ENCODE data around the gene CRIM1.

Gene CRIM1

DNA sequence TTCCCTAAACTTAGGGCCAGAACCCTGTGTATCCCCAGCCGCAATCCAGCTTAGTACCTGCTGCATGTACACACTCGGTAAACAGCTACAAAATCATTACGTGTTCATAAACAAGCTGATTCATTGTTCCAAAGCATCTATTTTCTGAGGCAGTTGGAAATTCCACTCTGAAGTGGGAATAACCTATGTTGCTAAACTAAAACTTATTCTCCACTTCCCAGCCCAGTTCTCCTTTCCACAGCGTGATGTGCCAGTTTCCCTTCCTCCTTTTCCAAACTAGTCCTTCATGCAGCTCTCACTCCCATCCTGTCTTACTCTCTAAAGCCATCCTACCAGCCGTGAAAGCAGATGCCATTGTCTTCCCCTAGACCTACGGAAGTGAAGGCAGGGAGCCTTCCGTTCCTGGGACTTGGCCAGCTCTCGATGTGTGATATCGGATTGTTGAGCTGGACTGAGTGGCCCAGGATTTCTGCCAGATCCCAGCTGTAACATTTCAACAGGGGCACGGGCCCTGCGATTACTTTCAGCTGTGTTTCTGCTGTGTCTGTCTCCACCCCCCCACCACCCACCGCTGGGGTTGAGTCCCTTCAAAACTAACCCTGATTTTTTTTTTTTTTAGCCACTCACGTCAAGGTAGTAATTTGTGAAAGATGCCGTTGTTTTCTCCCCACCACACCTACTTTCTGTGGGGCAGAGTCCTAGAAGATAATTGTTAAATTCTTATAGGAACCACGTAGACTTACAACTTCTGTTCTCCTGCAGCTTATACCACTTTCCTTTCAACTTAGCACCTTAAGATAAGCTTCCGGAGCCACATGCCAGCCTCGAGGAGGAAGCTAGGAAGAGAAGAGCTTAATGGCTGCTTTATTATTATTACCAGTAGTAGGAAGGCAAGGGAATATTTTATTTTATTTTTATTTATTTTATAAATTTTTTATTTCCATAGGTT lies 100.9 kb downstream of the CRIM1 start:
- peak; percentile 66 for DNase-seq (ENCODE audit: low read depth)

DNA sequence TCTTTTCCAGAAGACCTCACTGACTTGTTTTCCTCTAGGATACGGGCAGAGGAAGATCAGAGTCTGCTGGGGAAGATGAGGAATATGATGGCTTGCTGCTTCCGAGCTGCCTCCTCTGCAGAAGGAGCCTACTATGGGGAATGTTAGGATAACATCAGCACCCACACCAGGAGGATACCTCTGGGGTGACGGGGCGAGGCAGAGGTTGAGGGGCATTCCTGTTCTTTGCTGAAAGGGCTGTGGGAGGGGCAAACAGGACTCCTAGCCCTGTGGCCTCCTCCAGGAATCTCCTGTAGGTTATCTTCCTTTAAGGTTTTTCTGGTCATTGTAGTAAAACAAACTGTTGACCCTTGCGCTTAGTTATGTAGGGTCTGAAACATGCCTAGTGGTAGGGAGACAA lies 102.5 kb downstream of the CRIM1 start:
- DNase-seq (ENCODE audit: low read depth), result no peak

DNA sequence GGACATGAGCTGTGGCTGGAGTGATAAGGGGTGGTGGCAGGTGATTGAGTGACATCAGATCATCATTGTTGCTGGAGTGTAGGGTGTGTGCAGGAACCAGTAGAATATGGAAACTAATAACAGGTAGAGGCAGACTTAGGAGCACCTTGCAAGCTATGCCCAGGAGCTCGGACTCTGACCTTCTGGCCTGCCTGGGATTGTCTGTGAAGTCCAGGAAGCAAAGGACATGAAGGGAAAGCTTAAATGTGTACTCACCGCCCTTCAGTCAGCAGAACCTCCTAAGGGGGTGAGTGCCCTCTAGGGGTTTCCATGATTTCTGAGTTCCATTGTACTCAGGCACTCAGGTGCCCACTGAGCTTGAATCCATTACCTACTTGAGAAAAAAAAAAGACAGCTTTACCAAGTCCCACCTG lies 104.2 kb downstream of the CRIM1 start:
- no peak for DNase-seq (ENCODE audit: low read depth)

DNA sequence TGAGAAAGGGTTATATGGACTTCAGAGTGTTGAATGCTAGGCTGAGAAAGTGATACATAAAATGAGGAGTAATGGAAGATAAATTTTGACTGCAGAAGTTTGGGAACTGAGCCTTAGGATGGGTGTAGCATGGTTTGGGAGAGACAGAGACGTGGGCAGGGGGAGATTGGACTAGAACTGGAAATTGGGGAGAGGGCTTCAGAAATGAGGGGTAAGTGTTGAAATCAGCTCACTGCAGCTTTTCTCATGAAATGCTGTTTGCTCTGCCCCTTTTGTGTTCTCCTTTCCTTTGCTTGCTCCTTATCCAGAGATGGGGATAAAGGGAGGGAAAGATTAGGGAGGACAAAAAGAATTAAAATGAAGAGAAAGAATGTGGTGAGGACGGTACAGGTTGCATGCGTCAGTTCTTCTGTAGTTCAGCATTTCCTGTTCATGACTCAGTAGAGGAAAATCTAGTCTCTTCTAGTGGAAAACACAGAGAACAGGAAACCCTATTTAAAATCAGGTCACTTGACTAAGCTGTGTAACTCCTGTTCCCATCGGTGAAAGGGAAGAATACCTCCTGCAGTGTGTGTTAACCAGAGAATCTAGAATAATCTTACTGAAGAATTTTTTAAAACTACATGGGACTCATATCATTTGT lies 105.6 kb downstream of the CRIM1 start:
- peak; percentile 67 for DNase-seq (ENCODE audit: low read depth)

DNA sequence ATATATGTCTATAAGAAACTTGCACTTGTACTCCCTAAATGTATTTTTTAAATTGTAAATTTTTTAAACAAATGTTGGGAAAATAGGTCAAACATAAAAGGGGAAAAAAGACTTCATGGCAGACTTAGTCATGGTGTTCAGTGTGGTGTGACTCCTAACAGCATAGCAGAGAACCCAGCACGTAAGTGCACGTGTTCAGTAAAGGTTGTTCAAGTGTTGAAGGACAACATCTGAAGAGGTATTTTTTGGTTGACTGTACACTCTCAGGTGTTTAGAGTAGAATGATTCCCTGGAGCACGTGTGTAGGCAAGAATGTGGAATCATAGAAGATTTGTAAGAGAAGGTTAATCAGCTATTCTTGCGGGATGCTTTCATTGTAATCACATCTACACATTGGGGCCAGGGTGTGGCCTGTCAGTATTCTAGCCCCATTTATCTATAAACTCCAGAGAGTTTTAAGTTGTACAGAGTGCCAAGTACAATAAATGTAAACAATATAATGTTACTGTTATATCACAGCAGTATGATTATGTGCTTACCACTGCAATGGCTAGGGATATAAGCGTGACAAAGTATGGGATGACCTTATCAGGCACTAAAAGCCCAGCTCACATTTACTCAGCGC lies 106.8 kb downstream of the CRIM1 start:
- DNase-seq (ENCODE audit: low read depth), result no peak

DNA sequence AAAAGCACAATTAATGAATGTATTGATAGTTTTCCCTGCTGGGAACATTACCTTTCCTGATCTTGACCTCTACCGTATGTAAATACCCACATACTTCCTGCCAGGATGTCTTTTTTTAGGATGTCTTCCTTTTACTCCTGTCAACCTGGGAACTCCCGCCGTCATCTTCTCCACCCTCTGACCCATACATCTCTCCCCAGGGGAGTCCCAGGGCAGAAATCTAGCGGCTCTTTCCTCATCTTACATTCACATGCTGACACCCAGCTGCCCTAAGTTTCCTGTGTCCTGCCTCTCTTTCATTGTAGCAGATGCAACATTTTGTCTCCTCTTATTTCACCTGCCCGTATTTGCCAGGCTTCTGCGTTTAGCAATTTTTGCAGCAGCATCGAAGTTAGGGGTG lies 107.8 kb downstream of the CRIM1 start:
- no peak for DNase-seq (ENCODE audit: low read depth)

DNA sequence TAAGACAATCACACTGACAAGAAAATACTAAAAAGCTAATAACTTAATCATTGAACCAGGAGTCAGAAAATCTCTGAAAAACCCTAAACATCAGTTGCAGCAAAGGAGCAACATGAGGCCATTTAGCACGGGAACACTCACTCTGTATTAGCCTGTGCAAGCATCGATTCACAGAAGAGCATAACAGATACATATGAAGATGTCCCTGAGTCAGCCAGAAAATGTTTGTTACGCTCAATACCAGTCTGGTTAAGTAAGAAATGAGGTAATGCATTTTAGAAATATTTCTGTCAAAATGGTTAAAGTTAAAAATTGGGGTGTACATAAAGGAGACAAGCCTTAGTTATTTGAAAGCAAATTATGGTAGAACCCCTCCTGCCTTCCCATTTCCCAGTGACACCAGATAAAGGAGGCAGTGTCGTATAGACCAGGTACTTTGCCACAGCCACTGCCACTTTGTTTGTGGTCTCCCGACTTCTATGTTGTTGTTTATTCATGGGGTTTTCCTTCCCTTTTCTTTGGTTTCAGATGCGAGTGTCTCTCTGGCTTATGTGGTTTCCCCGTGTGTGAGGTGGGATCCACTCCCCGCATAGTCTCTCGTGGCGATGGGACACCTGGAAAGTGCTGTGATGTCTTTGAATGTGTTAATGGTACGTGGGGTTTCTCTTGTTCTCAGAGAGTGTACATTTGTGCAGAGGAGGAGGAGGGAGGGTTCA lies 108.6 kb downstream of the CRIM1 start:
- DNase-seq (ENCODE audit: low read depth), result no peak

DNA sequence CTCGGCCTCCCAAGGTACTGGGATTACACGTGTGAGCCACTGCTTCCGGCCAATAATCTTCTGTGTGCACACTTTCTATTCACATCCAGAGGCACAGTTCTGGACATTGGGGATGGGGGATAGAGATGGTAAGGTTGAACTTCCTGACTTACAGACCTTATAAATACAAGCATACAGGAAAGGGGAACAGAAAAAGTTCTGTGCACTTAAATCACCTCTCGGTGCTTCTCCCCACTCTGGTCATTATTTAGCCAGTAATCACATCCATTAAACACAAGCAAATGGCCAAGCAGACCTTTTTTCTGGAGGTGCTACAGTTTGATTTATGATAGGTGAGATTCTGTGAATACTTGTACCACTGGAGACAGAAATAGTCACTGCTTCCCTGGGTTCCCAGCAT lies 110.6 kb downstream of the CRIM1 start:
- no peak for DNase-seq (ENCODE audit: low read depth)

DNA sequence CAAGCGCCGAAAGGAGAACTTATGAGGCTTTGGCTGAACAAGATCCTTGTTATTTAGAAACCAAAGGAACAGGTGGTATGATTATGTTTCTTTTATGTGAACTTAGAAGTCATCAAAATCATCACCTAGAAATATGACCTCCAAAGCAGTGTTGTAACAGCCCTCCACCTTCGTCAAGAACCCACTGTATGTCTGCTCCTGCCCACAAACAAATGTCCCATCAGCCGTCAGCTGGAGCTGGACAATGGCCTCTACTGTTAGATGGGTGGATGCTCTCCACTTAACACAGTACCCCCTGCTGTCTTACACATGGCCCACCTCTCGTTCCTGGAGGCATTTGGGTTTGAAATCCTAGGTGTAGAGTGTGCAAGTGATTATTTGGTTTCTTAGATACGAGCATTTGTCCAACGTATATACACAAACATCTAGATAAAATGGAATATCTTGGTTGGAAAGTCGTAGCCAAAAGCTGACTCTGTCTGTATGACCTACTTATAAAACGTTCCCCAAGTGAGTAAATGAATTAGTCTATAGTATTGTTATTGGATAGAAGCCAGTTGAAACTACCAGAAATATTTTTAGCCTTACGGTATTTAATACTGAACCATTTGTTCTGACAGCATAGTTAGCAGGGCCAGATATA lies 113.0 kb downstream of the CRIM1 start:
- no peak for DNase-seq (ENCODE audit: low read depth)

DNA sequence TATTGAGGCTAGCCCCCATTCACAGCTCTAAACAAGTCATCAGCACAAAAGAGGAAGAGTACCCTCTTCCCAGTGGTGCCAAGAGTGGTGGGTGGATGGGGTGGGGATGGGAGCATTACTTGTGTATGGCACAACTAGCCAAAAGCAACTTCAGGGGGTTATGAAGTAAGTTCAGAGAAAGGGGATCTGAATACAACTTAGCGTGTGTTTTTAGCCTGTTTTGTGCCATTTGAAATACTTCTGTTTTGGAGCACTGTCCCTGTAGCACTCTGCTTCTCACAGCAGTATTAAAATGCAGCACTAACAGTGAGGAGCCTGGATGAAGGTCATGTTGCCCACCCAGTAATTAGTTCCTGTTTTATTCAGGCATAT lies 113.5 kb downstream of the CRIM1 start:
- no peak for DNase-seq (ENCODE audit: low read depth)

DNA sequence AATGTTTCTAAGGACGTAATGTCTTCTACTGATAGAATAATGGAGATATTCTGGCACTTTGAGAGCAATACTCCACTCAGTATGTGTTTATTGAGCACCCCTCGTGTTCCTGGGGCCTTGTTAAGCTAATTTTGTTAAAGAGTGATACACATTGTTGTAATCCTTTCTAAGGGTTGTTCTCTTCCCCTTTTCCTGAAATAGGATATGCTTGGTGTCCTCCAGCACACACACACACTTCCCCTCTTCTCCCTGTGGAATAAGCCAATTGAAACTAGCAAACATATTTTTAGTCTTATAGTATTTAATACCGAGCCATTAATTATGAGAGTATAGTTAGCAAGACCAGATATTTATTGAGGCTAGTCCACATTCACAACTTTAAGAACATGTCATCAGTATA lies 114.1 kb downstream of the CRIM1 start:
- DNase-seq (ENCODE audit: low read depth), result no peak

DNA sequence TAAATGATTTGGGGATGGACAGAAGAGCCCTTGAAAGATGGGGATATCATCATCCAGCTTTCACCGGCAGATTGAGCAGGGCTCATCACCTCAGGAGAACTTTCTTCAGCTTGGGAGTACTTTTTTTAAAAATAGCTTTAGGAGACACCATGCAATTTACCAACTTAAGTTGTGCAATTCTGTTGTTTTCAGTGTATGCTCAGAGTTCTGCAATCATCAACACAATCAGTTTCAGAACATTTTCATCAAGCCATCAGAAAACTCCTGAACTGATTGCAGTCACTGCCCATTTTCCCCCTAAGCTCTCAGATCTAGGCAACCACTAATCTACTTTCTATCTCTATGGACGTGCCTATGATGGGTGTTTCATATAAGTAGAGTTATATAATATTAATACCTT lies 117.7 kb downstream of the CRIM1 start:
- DNase-seq (ENCODE audit: low read depth), result no peak

DNA sequence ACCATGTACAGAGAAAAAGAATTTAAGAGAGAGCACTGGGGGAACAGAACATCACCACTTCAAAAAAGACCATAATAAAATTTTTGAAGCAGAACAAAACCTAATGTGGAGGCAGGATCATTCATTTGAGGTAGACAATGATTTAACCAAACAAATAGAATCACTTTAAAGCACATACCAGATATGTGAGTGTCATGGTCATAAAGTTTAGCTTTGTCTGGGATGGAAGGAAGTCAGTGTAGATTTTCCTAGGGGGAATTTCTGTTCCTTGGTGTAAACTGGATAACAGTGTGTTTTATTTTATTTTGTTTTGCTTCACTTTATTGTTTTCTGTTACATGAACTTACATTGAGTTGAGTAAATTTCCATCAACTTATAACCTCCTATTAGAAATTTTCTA lies 120.8 kb downstream of the CRIM1 start:
- DNase-seq (ENCODE audit: low read depth), result no peak

DNA sequence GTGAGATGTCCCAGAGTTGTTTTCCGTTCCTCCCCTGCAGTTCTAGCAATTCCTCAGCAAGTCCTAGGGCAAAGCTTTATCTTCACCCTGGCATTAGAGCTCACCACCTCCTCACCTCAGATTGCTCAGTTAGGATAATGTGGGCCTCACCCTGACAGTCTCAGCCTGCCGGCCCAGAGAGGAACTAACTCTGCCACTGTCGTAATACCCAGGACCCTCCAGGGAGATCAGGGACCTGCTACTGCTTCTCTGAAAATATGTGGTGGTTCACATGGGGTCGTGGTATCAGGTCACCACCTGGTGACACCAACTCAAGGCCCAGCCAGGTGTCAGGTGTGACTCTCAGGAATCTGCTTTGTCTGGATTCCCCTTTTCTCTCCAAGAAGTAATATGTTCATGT lies 121.7 kb downstream of the CRIM1 start:
- DNase-seq (ENCODE audit: low read depth), result no peak

DNA sequence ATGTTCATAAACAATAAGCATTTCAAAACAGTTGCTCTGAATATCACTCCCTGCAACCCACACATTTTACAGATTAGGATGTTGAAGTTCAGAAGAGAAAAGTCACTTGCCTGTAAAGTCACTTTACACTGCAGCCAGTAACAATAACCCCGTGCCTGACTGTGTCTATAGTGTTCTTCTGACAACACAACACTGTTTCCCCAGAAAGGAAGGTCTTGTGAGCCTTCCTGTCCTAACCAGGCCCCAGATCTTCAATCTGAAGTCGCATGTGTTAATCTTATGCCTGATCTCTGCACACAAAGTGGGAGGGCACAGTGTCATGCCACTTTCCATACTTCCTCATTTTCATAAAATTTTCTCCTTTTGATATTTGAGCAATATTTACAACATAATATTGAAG lies 122.2 kb downstream of the CRIM1 start:
- DNase-seq (ENCODE audit: low read depth), result no peak

DNA sequence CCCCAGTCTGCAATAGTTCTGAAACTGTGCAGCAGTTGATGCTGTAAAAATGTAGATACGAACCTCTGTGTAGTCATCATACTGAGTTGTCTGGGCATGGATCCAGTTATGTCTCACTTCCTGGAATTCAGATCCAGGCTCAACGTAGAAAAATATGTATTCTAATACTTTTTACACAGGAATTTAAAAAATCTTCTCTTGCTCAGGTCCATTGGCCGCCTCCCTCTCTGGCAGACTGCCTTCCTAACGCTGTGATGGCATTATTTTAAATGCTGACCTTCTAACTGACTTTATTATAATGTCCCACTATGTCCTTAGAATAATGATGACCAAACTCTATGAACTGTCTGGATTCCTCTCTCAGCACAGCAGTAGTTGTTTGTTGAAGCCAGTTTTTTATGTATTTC lies 122.8 kb downstream of the CRIM1 start:
- DNase-seq (ENCODE audit: low read depth), result peak; percentile 86

DNA sequence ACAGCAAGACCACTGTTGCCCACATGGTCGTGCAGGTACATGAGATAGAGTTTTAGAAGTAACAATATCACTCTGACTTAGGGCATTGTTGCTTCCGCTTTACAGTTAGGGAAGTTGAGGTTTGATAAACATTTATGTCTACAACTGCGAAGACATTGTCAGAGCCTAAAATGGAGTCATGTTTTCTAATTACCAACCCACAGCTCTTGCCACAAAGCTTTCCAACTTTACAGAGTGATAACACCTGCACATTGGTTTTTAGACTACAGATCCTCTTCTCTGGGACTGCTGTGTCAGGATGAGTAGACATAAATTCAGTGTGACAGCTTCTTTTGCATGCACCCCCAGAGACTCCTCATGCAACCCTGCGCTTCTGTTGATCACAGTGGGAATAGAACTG lies 123.4 kb downstream of the CRIM1 start:
- no peak for DNase-seq (ENCODE audit: low read depth)

DNA sequence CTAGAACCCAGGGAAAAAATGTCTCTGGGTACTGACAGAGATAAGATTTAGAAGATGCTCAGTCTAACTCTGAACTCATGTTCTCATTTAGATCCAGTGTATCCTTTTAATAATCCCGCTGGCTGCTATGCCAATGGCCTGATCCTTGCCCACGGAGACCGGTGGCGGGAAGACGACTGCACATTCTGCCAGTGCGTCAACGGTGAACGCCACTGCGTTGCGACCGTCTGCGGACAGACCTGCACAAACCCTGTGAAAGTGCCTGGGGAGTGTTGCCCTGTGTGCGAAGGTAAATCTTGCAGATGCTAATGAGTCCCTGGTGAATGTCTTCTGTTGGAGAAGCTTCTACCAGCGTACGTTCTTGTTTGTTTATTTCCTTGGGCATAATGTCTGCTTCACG lies 123.8 kb downstream of the CRIM1 start:
- no peak for DNase-seq (ENCODE audit: low read depth)

DNA sequence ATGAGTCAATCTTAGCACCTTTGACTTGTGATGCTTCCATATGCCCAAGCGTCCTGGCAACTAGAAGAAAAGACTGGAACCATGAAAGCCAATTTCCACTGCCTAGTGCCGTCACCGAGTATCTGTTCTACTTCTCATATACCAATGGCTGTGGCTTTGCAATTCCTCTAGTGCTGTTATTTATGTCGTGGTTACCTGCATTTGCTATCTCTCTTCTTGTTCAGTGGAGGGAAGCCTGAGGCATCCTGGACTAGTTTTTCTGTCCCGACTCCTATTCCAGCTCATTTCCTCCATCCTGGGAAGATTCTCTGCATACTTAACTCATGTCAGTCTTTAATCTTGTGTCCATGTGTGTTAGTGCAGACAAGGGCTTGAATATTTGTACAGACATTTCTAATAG lies 124.5 kb downstream of the CRIM1 start:
- no peak for DNase-seq (ENCODE audit: low read depth)

DNA sequence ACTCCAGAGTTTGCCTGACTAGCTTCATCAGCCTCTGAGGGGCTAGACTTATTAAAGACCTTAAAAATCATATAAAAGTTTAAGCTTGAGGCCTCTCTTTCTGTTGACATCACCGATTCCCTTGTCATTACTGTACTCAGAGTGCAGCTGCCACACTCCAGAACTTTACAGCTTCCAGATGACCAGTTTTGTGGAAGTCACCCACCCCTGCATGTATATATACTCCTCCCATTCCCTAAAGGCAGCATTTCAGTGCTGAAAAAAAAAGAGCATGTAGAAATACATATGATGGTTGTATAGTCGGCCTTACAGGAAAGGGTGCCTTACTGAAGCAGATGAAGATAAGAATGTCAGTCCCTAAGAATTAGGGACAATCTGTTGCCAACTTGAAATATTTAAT lies 125.1 kb downstream of the CRIM1 start:
- no peak for DNase-seq (ENCODE audit: low read depth)

DNA sequence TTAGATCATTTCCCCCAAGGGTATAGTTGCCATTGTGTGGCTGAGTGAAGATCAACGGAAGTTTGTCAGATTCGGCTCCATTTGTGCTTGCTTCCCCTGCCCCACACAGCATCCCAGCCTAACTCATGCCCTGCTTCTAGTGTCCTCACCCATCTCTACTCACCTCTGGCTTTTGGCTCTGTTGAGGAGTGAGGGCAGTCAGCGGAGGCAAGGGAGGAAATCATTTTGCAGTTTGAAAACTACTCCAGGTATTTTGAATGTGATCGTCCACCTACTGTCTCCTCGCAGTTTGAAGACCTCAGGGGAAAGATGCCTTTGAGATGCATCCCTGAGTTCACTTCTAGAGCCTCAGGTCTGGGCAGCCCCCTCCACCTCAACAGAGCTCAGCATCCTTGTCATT lies 126.1 kb downstream of the CRIM1 start:
- no peak for DNase-seq (ENCODE audit: low read depth)

DNA sequence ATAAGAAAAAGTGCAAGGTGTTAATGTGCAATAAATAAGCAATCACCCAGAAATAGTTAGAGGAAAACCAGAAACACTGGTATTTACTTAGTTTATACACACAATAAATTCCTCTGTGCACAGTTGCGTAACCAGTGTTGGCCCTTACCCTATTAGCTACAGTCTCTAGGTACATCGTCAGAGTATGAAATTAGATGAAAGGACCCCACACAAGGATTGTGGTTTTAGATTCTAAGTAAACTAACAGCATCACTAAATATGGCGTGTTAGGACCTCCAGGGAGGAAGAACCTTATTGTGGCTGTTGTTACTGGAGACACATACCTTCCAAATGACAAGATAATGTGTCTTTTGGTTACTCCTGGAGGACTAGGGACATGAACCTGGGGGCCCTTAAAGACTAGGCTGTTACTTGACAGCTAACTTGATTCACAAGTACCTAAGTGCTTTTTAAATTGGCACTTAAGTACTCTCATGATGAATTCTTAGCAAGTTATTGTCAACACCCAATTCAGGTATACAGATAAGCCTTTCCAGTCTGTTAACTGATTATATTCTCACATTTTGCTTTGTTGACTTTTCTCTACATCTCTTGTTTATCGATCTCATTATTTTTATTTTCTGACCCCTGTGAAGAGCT lies 127.1 kb downstream of the CRIM1 start:
- no peak for DNase-seq (ENCODE audit: low read depth)
